ENCODE measurements around the gene ARPC1B.

DNA sequence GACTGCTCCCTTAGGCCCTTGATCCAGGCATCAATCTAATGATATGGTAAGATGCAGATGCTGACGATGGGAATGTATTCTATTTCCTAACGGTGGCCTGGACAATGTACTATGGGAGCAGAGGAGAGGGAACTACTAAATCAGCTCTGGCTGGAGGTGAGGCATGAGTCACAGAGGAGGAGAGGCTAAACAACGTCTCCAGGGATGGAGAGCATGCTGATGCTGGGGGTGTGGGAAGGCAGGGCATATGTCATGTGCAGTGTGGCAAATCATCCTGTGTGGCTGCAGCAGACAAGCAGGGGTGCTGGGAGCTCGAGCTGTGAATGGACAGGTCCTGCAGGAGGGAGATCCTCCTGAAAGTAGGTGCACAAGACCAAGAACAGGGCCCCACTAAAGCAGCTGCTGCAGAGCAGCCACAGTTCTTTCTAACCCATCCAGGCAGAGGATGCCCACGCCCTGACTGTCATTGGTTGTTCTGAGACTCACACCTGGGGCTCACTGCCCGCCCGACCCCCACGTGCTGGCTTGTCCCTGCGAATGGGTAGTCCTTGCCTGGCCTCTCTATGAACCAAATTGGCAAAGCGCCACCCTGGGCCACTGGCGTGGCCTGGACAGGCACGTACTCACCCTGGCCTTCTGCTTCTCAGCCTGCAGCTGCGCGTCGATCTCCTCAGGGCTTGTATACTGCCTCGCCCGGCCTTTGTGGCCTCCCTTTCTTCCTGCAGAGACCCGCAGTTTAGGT is 29.9 kb downstream of the ARPC1B start:
- TF ChIP-seq POLR2A (conservative IDR thresholded peaks at IDR 0.05) (no peak), CTCF (IDR thresholded peaks at IDR 0.05 in 2 of 3, conservative IDR thresholded peaks at IDR 0.05 in 1 of 3; ENCODE audit: insufficient read depth in 2 of 3, low read depth in 1 of 3, low read length in 3 of 3) (no peak), EZH2 (IDR thresholded peaks at IDR 0.05; ENCODE audit: borderline replicate concordance, low read depth, low read length) (no peak), CREB5 (CRISPR knock-in tag; IDR thresholded peaks at IDR 0.05) (no peak), COPS2 (conservative IDR thresholded peaks at IDR 0.05) (no peak), GMEB1 (CRISPR knock-in tag; IDR thresholded peaks at IDR 0.05) (no peak)

Measured in K562 (cell line).